HG03103 (cell line): ENCODE measurements around the gene TCHP.

ENCODE experiments used
- ATAC-seq: cut with Tn5 transposase; IDR thresholded peaks from one replicate; pipeline ENCODE4 v1.9.1; 2021; ENCODE audit warnings: low read depth; ENCODE audit not compliant: unreplicated experiment

Gene TCHP

DNA sequence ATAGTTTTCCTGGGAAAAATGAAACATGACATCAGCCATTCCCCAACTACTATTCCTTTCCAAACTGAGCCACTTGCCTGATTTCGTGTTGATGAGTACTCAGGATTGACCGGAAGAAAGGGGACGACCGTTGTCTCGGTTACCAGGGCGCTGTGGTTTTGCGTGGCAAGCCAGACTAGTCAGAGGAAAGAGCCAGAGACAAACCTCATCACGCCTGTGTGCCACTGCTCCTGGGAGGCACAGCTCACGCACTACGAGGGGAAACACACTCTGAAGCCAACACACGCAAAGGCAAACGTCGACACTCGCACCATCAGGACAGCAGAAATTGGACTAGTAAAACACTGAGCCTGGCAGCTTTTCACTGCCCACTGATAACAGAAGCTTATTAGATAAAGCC, 61.1 kb downstream of the TCHP start:
- ATAC-seq = no peak

DNA sequence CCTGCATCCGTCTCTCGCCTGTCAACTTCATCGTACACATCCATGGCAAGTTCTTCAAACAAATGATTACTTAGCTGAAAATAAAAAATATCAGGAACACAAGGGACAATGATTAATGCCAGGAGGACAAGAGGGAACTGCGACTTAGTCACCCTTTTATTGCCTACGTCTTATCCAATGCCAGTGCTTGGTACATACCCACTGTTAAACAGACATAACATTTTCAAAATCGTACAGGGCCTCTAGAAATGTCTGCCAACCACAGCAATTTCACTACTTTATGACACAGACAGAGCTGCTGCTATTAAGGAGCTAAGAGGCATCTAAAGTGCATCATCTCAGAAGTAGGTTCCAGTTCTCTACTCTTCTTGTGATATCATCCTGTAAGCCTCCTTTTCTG, 61.5 kb downstream of the TCHP start:
- no peak for ATAC-seq

DNA sequence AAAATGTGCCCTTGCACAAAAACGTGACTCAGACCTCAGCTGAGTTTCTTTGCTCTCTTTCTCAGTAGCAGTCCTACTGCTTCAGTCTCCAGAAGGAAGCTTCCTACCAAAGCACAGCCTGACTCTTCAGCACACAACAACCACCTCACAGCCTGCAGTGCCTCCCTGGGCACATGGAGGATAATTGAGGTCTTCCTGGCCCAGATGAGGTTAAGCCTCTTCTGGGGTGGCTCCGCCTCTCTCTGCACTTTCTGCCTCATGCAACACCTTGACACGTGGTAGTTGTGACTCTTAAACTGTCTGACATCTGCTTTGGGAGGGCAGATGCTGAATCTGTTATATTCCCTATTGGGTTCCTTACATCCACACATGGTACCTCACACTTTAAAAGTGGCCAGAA, 62.3 kb downstream of the TCHP start:
- ATAC-seq = no peak

DNA sequence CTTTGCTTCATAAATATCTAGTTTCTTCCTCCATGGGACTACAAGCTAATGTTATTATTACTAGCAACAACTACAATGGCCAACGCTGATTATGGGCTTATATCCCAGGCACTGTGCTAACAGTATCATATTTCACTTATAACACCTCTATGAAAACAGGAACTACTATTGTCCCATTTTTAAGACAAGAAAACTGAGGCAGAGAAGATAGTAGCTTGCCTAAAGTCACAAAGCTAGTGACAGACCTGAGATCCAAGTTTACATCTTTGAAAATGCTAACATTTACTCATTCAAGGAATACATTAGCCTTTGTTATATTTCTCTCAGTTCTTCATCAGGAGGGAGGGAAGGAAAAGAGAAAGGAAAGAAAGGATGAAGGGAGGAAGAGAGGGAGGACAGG, 63.3 kb downstream of the TCHP start:
- no peak for ATAC-seq

DNA sequence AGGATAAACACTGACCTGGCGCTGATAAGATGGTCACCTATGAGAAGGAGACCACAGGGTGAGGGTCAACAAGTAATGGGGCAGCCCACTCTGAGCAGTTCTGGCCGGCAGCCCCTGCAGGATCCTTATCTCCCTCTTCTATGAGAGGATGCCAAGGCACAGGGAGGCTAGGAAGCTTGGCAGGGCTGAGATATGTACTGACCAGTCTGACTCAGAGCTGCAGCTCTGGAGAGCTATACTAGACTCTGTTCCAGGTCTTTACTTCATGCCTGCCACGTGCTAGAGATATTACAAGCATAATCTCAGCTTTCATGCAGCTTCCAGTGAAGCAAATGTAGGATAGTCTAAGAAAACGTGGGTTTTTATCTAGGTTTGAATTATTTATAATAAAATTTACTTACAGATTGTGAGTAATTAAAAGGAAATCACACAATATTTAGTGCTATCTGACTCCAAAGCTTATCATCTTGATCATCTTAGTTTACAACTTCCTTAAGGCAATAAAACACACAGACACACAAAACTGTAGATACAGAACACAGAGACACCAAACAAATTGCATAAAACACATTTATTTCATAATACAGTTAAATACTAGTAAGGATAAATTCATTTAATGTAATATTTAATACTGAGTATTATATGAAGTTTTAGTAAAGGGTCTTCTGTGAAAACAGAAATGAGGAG, 63.8 kb downstream of the TCHP start:
- ATAC-seq = no peak

DNA sequence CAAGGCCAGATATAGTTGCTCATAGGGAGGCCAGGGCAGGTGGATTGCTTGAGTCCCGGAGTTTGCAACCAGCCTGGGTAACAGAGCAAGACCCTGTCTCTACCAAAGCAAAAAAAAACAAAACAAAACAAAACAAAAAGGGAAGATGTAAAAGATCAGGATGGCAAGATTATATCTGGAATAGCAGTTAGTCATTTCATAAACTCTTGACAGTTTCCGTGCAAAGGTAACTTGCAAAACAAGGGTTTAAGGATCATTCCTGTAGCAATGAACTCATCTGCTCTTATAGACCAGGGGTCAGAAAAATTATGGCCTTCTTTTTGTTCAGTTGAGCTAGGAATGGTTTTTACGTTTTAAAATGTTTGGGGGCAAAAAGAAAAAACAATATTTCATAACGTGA, 66.5 kb downstream of the TCHP start:
- ATAC-seq = no peak

DNA sequence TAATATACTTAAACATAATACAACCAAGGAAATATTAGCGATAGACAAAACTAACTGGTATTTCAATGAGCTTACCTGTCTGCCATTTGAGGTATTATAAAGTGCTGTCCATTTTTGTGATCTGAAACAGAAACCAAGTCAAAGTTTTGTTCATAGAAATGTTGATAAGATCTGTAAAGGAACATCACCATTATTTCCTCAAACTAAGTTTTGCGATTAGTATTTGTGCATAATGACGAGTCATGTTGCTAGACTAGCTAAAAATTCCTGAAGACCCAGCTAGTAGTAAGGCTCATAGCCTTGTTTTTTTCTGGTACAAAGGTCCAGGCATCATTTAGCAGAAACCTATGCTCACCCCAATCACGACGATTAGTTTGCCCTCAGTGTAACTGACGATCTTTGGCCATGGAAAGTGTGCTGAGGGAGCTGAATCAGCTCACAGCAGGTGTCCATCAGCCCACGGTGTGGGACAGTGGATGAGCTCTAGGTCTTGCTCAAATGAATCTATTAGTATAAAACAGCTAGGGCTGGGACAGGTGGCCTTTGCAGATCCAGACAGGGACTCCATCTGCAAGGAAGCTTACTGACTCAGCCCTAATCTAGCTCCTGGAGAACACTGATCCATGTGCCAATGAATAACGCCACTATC, 67.4 kb downstream of the TCHP start:
- no peak for ATAC-seq
